ENCODE measurements around the gene CEP152. TPM values are rescaled to one million over a fixed set of nuclear protein-coding genes. Genes with fewer than 3 reads are reported as not detected.

Gene CEP152
- total RNA-seq, 1 experiment from 2014 or later, result 28.9 TPM

GRCh38 chr15:48845123-48845522 is 34.3 kb upstream of the CEP152 start:
- Histone ChIP-seq H3K9me3 (ENCODE audit: low read length) (no peaks in the 10 kb centered on the region), H3K36me3 (ENCODE audit: insufficient read depth, low read length) (no peaks in the 10 kb centered on the region), H3K27me3 (ENCODE audit: low read length) (no peaks in the 10 kb centered on the region), H3K4me3 (ENCODE audit: low read length) (no peak overlapping the region), H2AFZ (ENCODE audit: low read length) (no peak overlapping the region), H4K20me1 (ENCODE audit: insufficient read depth, low read depth, low read length) (no peaks in the 10 kb centered on the region), H3K4me1 (ENCODE audit: low read length) (no peaks in the 10 kb centered on the region), H3K79me2 (ENCODE audit: low read length) (no peaks in the 10 kb centered on the region), H3K4me2 (ENCODE audit: low read depth, low read length, poor library complexity, severe bottlenecking) (no peak overlapping the region), H3K9me2 (replicated peaks; ENCODE audit: insufficient read depth, low read length) (no peaks in the 10 kb centered on the region), H3K27ac (ENCODE audit: low read length) (no peak overlapping the region), H3K9ac (ENCODE audit: low read length) (no peak overlapping the region)
- no peak for DNase-seq

- H3K27ac ChIP-seq (ENCODE audit: low read length), result no peak overlapping the region
- no peak overlapping the region for H3K4me3 ChIP-seq (ENCODE audit: low read length)
- H3K4me2 ChIP-seq (ENCODE audit: low read depth, low read length, poor library complexity, severe bottlenecking), result no peak overlapping the region
- H3K9me2 ChIP-seq (replicated peaks; ENCODE audit: insufficient read depth, low read length), result no peaks in the 10 kb centered on the region
- no peaks in the 10 kb centered on the region for H3K36me3 ChIP-seq (ENCODE audit: insufficient read depth, low read length)
- no peak overlapping the region for H2AFZ ChIP-seq (ENCODE audit: low read length)
- H3K9me3 ChIP-seq (ENCODE audit: low read length), result no peaks in the 10 kb centered on the region
- H3K27me3 ChIP-seq (ENCODE audit: low read length), result no peaks in the 10 kb centered on the region
- no peak overlapping the region for H3K9ac ChIP-seq (ENCODE audit: low read length)
- no peaks in the 10 kb centered on the region for H3K4me1 ChIP-seq (ENCODE audit: low read length)
- no peak for DNase-seq
- no peaks in the 10 kb centered on the region for H4K20me1 ChIP-seq (ENCODE audit: insufficient read depth, low read depth, low read length)
- H3K79me2 ChIP-seq (ENCODE audit: low read length), result no peaks in the 10 kb centered on the region
These were observed 31.6 kb upstream of the CEP152 start for GRCh38 chr15:48842501-48842900.

- H3K27me3 ChIP-seq (ENCODE audit: low read length), result 0 out of 2 replicates have a peak, but pooled peaks cover 3% of the 10 kb centered on the region
- H3K9me3 ChIP-seq (ENCODE audit: low read length), result peaks cover 10% of the 10 kb centered on the region
- no peak overlapping the region for H3K9ac ChIP-seq (ENCODE audit: low read length)
- H3K27ac ChIP-seq (ENCODE audit: low read length), result no peak overlapping the region
- H3K4me1 ChIP-seq (ENCODE audit: low read length), result no peaks in the 10 kb centered on the region
- no peak for DNase-seq
- H3K4me3 ChIP-seq (ENCODE audit: low read length), result no peak overlapping the region
- H3K36me3 ChIP-seq (ENCODE audit: insufficient read depth, low read length), result no peaks in the 10 kb centered on the region
- no peaks in the 10 kb centered on the region for H3K79me2 ChIP-seq (ENCODE audit: low read length)
- no peaks in the 10 kb centered on the region for H3K9me2 ChIP-seq (replicated peaks; ENCODE audit: insufficient read depth, low read length)
- H3K4me2 ChIP-seq (ENCODE audit: low read depth, low read length, poor library complexity, severe bottlenecking), result no peak overlapping the region
- no peak overlapping the region for H2AFZ ChIP-seq (ENCODE audit: low read length)
- H4K20me1 ChIP-seq (ENCODE audit: insufficient read depth, low read depth, low read length), result no peaks in the 10 kb centered on the region
These were observed 23.9 kb upstream of the CEP152 start for GRCh38 chr15:48834756-48835155.

GRCh38 chr15:48833526-48834239 is 22.8 kb upstream of the CEP152 start:
- Histone ChIP-seq H3K4me2 (ENCODE audit: low read depth, low read length, poor library complexity, severe bottlenecking) (no peak overlapping the region), H3K4me1 (ENCODE audit: low read length) (peaks cover 2% of the 10 kb centered on the region), H3K9me3 (ENCODE audit: low read length) (peaks cover 10% of the 10 kb centered on the region), H3K4me3 (ENCODE audit: low read length) (no peak overlapping the region), H2AFZ (ENCODE audit: low read length) (no peak overlapping the region), H3K27ac (ENCODE audit: low read length) (no peak overlapping the region), H3K9ac (ENCODE audit: low read length) (no peak overlapping the region), H3K9me2 (replicated peaks; ENCODE audit: insufficient read depth, low read length) (no peaks in the 10 kb centered on the region), H3K36me3 (ENCODE audit: insufficient read depth, low read length) (no peaks in the 10 kb centered on the region), H3K27me3 (ENCODE audit: low read length) (0 out of 2 replicates have a peak, but pooled peaks cover 3% of the 10 kb centered on the region), H4K20me1 (ENCODE audit: insufficient read depth, low read depth, low read length) (no peaks in the 10 kb centered on the region), H3K79me2 (ENCODE audit: low read length) (no peaks in the 10 kb centered on the region)
- DNase-seq, result no peak

- Histone ChIP-seq H2AFZ (ENCODE audit: low read length) (no peak overlapping the region), H3K36me3 (ENCODE audit: insufficient read depth, low read length) (no peaks in the 10 kb centered on the region), H4K20me1 (ENCODE audit: insufficient read depth, low read depth, low read length) (no peaks in the 10 kb centered on the region), H3K4me2 (ENCODE audit: low read depth, low read length, poor library complexity, severe bottlenecking) (no peak overlapping the region), H3K4me1 (ENCODE audit: low read length) (peaks cover 7% of the 10 kb centered on the region), H3K9me2 (replicated peaks; ENCODE audit: insufficient read depth, low read length) (no peaks in the 10 kb centered on the region), H3K4me3 (ENCODE audit: low read length) (no peak overlapping the region), H3K9me3 (ENCODE audit: low read length) (peaks cover 10% of the 10 kb centered on the region), H3K9ac (ENCODE audit: low read length) (no peak overlapping the region), H3K27me3 (ENCODE audit: low read length) (0 out of 2 replicates have a peak, but pooled peaks cover 3% of the 10 kb centered on the region), H3K27ac (ENCODE audit: low read length) (no peak overlapping the region), H3K79me2 (ENCODE audit: low read length) (no peaks in the 10 kb centered on the region)
- DNase-seq, result no peak
These were observed 21.8 kb upstream of the CEP152 start for GRCh38 chr15:48832648-48833047.

GRCh38 chr15:48828906-48829305 is 18.0 kb upstream of the CEP152 start:
- H2AFZ ChIP-seq (ENCODE audit: low read length), result no peak overlapping the region
- H3K4me1 ChIP-seq (ENCODE audit: low read length), result peaks cover 7% of the 10 kb centered on the region
- H3K9me3 ChIP-seq (ENCODE audit: low read length), result peaks cover 10% of the 10 kb centered on the region
- DNase-seq, result no peak
- H4K20me1 ChIP-seq (ENCODE audit: insufficient read depth, low read depth, low read length), result no peaks in the 10 kb centered on the region
- H3K9ac ChIP-seq (ENCODE audit: low read length), result no peak overlapping the region
- H3K79me2 ChIP-seq (ENCODE audit: low read length), result no peaks in the 10 kb centered on the region
- no peaks in the 10 kb centered on the region for H3K9me2 ChIP-seq (replicated peaks; ENCODE audit: insufficient read depth, low read length)
- H3K27me3 ChIP-seq (ENCODE audit: low read length), result 0 out of 2 replicates have a peak, but pooled peaks cover 3% of the 10 kb centered on the region
- no peak overlapping the region for H3K4me3 ChIP-seq (ENCODE audit: low read length)
- no peak overlapping the region for H3K27ac ChIP-seq (ENCODE audit: low read length)
- H3K4me2 ChIP-seq (ENCODE audit: low read depth, low read length, poor library complexity, severe bottlenecking), result no peak overlapping the region
- no peaks in the 10 kb centered on the region for H3K36me3 ChIP-seq (ENCODE audit: insufficient read depth, low read length)

- Histone ChIP-seq H3K79me2 (ENCODE audit: low read length) (no peaks in the 10 kb centered on the region), H3K4me2 (ENCODE audit: low read depth, low read length, poor library complexity, severe bottlenecking) (no peak overlapping the region), H2AFZ (ENCODE audit: low read length) (no peak overlapping the region), H3K27me3 (ENCODE audit: low read length) (0 out of 2 replicates have a peak, but pooled peaks cover 3% of the 10 kb centered on the region), H3K9me2 (replicated peaks; ENCODE audit: insufficient read depth, low read length) (no peaks in the 10 kb centered on the region), H3K9me3 (ENCODE audit: low read length) (peaks cover 10% of the 10 kb centered on the region), H4K20me1 (ENCODE audit: insufficient read depth, low read depth, low read length) (no peaks in the 10 kb centered on the region), H3K4me1 (ENCODE audit: low read length) (peaks cover 7% of the 10 kb centered on the region), H3K4me3 (ENCODE audit: low read length) (no peak overlapping the region), H3K27ac (ENCODE audit: low read length) (no peak overlapping the region), H3K9ac (ENCODE audit: low read length) (no peak overlapping the region), H3K36me3 (ENCODE audit: insufficient read depth, low read length) (no peaks in the 10 kb centered on the region)
- no peak for DNase-seq
These were observed 17.6 kb upstream of the CEP152 start for GRCh38 chr15:48828471-48828870.

GRCh38 chr15:48825075-48825474 is 14.2 kb upstream of the CEP152 start:
- no peaks in the 10 kb centered on the region for H3K36me3 ChIP-seq (ENCODE audit: insufficient read depth, low read length)
- H4K20me1 ChIP-seq (ENCODE audit: insufficient read depth, low read depth, low read length), result no peaks in the 10 kb centered on the region
- H3K4me1 ChIP-seq (ENCODE audit: low read length), result peaks cover 7% of the 10 kb centered on the region
- no peak overlapping the region for H3K9ac ChIP-seq (ENCODE audit: low read length)
- no peak for DNase-seq
- no peak overlapping the region for H3K27ac ChIP-seq (ENCODE audit: low read length)
- H3K4me3 ChIP-seq (ENCODE audit: low read length), result no peak overlapping the region
- no peaks in the 10 kb centered on the region for H3K27me3 ChIP-seq (ENCODE audit: low read length)
- H3K9me3 ChIP-seq (ENCODE audit: low read length), result no peaks in the 10 kb centered on the region
- no peaks in the 10 kb centered on the region for H3K9me2 ChIP-seq (replicated peaks; ENCODE audit: insufficient read depth, low read length)
- no peak overlapping the region for H2AFZ ChIP-seq (ENCODE audit: low read length)
- H3K4me2 ChIP-seq (ENCODE audit: low read depth, low read length, poor library complexity, severe bottlenecking), result no peak overlapping the region
- H3K79me2 ChIP-seq (ENCODE audit: low read length), result no peaks in the 10 kb centered on the region
